Left ventricle myocardium inferior (tissue), 1 donor: Measurements from ENCODE around the gene ATF2. TPM values are rescaled to one million over a fixed set of nuclear protein-coding genes. Genes with fewer than 3 reads are reported as not detected.

Experiments
- DNase-seq: peaks from one replicate; pipeline ENCODE4 v3.0.0-alpha.2; 2020
- H3K27ac ChIP-seq: fragments of 200-600 bp; replicated peaks from 2 replicates; pipeline ENCODE4 v1.8.0; 2021
- H3K27me3 ChIP-seq: fragments of 200-600 bp; 2 replicates; pipeline ENCODE4 v1.8.0; 2021; ENCODE audit warnings: low read depth
- H3K36me3 ChIP-seq: fragments of 200-600 bp; 2 replicates; pipeline ENCODE4 v1.8.0; 2021
- H3K4me1 ChIP-seq: fragments of 200-600 bp; 2 replicates; pipeline ENCODE4 v1.8.0; 2021
- H3K4me3 ChIP-seq: fragments of 200-600 bp; 2 replicates; pipeline ENCODE4 v1.8.0; 2021; ENCODE audit warnings: mild to moderate bottlenecking, moderate library complexity
- H3K9me3 ChIP-seq: fragments of 200-600 bp; replicated peaks from 2 replicates; pipeline ENCODE4 v1.8.0; 2021
- intact Hi-C: fragments of 100-400 bp; cut with micrococcal nuclease; formaldehyde crosslinking; loops from one replicate; pipeline ENCODE4 v1.11.0; 2022
- total RNA-seq: library from RNA; stranded (reverse); fragmentation: NEBNext Ultra II Directional; extraction: Animal tissue kit (Norgen Biotek cat#: 25700); gene quantifications from one replicate; pipeline ENCODE4 v1.2.1, GENCODE V29; 2021
- TF ChIP-seq, protein P1 (sequence below): fragments of 200-600 bp; IDR thresholded peaks from 2 replicates; pipeline ENCODE4 v1.8.0; 2021; ENCODE audit warnings: antibody characterized with exemption, mild to moderate bottlenecking, borderline replicate concordance
- donor health status: DM: no; HTN: yes; CAD: no; lungs with severe emphysema.

The ATF2 gene
- total RNA-seq, 1 donor from 2014 or later, result 24.1 TPM

GRCh38 chr2:175152242-175152641 is 15.8 kb downstream of the ATF2 start:
- Histone ChIP-seq H3K27me3 (no peaks in the 10 kb centered on the region), H3K4me3 (no peak overlapping the region), H3K9me3 (no peaks in the 10 kb centered on the region), H3K4me1 (peaks cover 76% of the 10 kb centered on the region), H3K36me3 (no peaks in the 10 kb centered on the region), H3K27ac (no peak overlapping the region)
- TF ChIP-seq, protein P1, sequence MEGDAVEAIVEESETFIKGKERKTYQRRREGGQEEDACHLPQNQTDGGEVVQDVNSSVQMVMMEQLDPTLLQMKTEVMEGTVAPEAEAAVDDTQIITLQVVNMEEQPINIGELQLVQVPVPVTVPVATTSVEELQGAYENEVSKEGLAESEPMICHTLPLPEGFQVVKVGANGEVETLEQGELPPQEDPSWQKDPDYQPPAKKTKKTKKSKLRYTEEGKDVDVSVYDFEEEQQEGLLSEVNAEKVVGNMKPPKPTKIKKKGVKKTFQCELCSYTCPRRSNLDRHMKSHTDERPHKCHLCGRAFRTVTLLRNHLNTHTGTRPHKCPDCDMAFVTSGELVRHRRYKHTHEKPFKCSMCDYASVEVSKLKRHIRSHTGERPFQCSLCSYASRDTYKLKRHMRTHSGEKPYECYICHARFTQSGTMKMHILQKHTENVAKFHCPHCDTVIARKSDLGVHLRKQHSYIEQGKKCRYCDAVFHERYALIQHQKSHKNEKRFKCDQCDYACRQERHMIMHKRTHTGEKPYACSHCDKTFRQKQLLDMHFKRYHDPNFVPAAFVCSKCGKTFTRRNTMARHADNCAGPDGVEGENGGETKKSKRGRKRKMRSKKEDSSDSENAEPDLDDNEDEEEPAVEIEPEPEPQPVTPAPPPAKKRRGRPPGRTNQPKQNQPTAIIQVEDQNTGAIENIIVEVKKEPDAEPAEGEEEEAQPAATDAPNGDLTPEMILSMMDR, result no peak
- intact Hi-C loops, result no loop called here
- DNase-seq, result no peak

DNA sequence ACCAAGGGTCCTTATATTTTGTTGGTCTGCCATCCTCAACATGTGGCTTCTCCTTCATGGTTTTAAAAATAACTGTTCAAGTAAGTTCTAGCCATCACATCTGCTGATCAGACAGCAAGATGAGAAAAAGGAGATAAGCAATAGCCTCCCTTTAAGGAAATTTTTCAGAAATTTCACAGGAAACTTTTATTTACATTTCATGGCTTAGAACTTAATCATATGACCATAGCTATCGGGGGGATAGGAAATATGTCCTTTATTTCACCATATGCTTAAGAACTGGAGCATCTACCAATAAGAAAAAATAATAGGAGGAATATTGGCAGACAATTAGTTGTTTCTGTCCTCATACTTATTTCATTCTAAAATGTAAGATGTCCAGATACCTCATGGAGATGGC is 16.2 kb downstream of the ATF2 start:
- TF ChIP-seq, protein P1, result no peak
- H3K27me3 ChIP-seq, result no peaks in the 10 kb centered on the region
- DNase-seq, result no peak
- no peaks in the 10 kb centered on the region for H3K9me3 ChIP-seq
- no peak overlapping the region for H3K4me3 ChIP-seq
- intact Hi-C loops, result no loop called here
- no peak overlapping the region for H3K27ac ChIP-seq
- H3K4me1 ChIP-seq, result peaks cover 76% of the 10 kb centered on the region
- H3K36me3 ChIP-seq, result no peaks in the 10 kb centered on the region

- no peaks in the 10 kb centered on the region for H3K36me3 ChIP-seq
- H3K27ac ChIP-seq, result no peak overlapping the region
- DNase-seq, result no peak
- intact Hi-C loops, result no loop called here
- TF ChIP-seq, protein P1, result no peak
- H3K4me1 ChIP-seq, result peaks cover 59% of the 10 kb centered on the region
- H3K4me3 ChIP-seq, result no peak overlapping the region
- H3K9me3 ChIP-seq, result no peaks in the 10 kb centered on the region
- H3K27me3 ChIP-seq, result no peaks in the 10 kb centered on the region
Observed at GRCh38 chr2:175147186-175147585, 20.8 kb downstream of the ATF2 start.

DNA sequence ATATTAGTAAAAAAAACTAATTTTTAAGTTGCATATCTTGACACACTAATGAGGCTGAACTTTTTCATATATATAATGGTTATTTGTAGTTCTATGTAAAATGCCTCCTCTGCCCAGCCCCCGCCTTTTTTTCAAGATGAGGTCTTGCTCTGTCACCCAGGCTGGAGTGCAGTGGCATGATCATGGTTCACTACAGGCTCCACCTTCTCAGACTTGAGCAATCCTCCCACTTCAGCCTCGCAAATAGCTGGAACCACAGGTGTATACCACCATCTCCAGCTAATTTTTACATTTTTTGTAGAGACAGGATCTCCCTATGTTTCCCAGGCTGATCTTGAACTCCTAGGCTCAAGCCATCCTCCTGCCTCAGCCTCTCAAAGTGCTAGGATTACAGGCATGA is 24.3 kb downstream of the ATF2 start:
- intact Hi-C loops, result no loop called here

GRCh38 chr2:175143191-175143590 is 24.8 kb downstream of the ATF2 start:
- H3K36me3 ChIP-seq, result no peaks in the 10 kb centered on the region
- no peaks in the 10 kb centered on the region for H3K27me3 ChIP-seq
- TF ChIP-seq, protein P1, result no peak
- DNase-seq, result no peak
- H3K27ac ChIP-seq, result no peak overlapping the region
- H3K4me3 ChIP-seq, result no peak overlapping the region
- no peaks in the 10 kb centered on the region for H3K9me3 ChIP-seq
- H3K4me1 ChIP-seq, result peaks cover 45% of the 10 kb centered on the region
- intact Hi-C loops, result no loop called here

More for the DNA sequence above, 24.3 kb downstream of the ATF2 start:
- Histone ChIP-seq H3K4me3 (no peak overlapping the region), H3K27me3 (no peaks in the 10 kb centered on the region), H3K27ac (no peak overlapping the region), H3K9me3 (no peaks in the 10 kb centered on the region), H3K36me3 (no peaks in the 10 kb centered on the region), H3K4me1 (peaks cover 45% of the 10 kb centered on the region)
- TF ChIP-seq, protein P1, result no peak
- no peak for DNase-seq

DNA sequence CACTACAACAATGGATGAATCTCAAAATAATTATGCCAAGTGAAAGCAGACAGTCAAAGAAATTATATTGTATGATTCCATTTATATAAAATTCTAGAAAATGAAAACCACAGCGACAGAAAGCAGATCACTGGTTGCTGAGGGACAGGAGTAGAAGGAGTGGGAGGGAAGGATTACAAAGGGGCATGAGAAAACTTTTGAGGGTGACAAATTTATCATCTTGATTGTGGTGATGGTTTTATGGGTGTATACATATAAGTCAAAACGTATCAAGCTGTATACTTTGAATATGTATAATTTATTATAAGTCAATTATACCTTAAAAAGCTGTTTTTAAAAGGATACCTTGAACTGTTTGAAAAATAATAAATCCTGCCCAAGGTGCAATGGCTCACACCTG is 27.7 kb downstream of the ATF2 start:
- intact Hi-C loops, result no loop called here
- Histone ChIP-seq H3K9me3 (no peaks in the 10 kb centered on the region), H3K4me1 (peaks cover 33% of the 10 kb centered on the region), H3K36me3 (peaks cover 9% of the 10 kb centered on the region), H3K27ac (no peak overlapping the region), H3K4me3 (no peak overlapping the region), H3K27me3 (no peaks in the 10 kb centered on the region)
- no peak for DNase-seq
- TF ChIP-seq, protein P1, result no peak
